DOHH2 (cell line): Measurements from ENCODE around the gene MEP1A.

Experiments used
- EZH2phosphoT487 ChIP-seq: fragments of 200-600 bp; sonication (generic); IDR thresholded peaks from 2 replicates; pipeline ENCODE4 v1.6.1; 2017; ENCODE audit warnings: borderline replicate concordance, mild to moderate bottlenecking, antibody characterized with exemption, low read length, moderate library complexity, mixed read lengths
- TF ChIP-seq, protein P1 (sequence below): fragments of 200-600 bp; sonication (generic); IDR thresholded peaks from one replicate; pipeline ENCODE4 v1.5.1; 2014; ENCODE audit warnings: antibody characterized with exemption, mild to moderate bottlenecking, low read depth, low read length; ENCODE audit not compliant: poor library complexity, severe bottlenecking

DNA sequence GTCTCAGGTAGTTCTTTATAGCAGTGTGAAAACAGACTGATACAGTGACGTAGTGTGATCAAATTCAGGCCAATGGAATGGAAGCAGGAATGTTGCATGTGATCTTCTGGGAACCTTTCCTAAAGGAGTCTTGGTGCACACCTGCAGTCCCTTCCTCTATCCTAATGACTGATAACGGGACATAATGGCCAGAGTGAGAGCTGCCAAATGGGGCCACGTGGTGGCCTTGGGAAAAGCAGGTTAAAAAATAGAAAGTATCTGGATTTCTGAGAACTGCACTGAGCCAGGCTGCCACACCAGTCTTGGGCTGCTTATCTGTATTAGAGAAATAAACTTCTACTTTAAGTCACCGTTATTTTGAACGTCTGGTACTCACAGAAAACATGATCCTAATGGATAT is 51.9 kb downstream of the MEP1A start:
- TF ChIP-seq, protein P1, sequence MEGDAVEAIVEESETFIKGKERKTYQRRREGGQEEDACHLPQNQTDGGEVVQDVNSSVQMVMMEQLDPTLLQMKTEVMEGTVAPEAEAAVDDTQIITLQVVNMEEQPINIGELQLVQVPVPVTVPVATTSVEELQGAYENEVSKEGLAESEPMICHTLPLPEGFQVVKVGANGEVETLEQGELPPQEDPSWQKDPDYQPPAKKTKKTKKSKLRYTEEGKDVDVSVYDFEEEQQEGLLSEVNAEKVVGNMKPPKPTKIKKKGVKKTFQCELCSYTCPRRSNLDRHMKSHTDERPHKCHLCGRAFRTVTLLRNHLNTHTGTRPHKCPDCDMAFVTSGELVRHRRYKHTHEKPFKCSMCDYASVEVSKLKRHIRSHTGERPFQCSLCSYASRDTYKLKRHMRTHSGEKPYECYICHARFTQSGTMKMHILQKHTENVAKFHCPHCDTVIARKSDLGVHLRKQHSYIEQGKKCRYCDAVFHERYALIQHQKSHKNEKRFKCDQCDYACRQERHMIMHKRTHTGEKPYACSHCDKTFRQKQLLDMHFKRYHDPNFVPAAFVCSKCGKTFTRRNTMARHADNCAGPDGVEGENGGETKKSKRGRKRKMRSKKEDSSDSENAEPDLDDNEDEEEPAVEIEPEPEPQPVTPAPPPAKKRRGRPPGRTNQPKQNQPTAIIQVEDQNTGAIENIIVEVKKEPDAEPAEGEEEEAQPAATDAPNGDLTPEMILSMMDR = no peak
- no peak for TF ChIP-seq EZH2phosphoT487
